Measurements from ENCODE around the gene CD68. TPM values are rescaled to one million over a fixed set of nuclear protein-coding genes. Genes with fewer than 3 reads are reported as not detected.

The CD68 gene
- total RNA-seq, 1 donor from 2014 or later: 0.95 TPM

DNA sequence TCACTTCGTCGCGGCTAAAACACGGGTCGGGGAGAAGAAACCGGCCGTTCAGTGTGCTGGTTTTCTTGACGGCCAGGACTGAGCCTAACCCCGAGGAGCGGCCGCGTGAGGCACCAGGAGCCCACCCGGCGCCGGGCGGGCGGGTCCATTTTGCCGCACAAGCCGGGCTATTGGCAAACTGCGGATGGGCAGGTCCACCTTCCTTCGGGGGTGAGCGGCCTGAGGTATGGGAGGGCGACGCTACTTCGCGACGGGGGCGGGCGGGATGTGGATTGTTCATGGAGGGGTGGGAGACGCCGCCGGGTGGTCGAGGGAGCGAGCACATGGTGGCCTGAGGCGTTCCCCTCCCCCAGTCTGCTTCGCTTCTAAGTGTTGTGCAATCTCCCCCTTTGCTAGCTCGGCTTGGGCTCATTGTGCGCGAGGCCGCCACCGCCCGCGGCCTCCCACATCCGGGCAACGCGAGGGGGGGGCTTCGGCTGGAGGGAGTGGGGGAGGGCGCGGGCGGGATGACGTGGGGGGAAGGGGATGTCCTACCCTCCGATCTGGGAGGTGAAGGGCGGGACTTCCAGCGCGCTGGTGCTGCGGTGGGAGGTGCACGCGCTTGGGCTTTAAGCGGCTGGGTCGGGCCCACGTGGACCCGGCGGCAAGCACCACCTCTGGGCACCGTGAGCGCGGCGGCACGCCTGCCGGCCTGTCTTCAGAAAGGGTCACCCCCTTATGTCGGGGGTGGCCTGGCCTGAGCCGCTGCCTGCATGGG, 5.9 kb upstream of the CD68 start:
- Histone ChIP-seq H3K4me3 (peak overlapping the region; percentile 86), H3K36me3 (peaks cover 17% of the 10 kb centered on the region), H3K27me3 (no peaks in the 10 kb centered on the region), H2AFZ (replicated peaks) (no peak overlapping the region), H3K9ac (peak overlapping the region; percentile 92), H3K4me2 (peak overlapping the region; percentile 93), H4K20me1 (ENCODE audit: low read depth) (peaks cover 58% of the 10 kb centered on the region), H3K79me2 (ENCODE audit: low read depth) (peaks cover 50% of the 10 kb centered on the region), H3K27ac (peak overlapping the region; percentile 65), H3K4me1 (peaks cover 17% of the 10 kb centered on the region), H3F3A (ENCODE audit: low read depth) (peaks cover 66% of the 10 kb centered on the region), H3K9me3 (ENCODE audit: low read depth) (no peaks in the 10 kb centered on the region)
- Mint-ChIP-seq H3K4me3 (peak overlapping the region; percentile 100), H3K36me3 (peaks cover 52% of the 10 kb centered on the region), H3K27me3 (ENCODE audit: insufficient read depth, low read depth) (peaks cover 13% of the 10 kb centered on the region), H3K4me1 (peaks cover 39% of the 10 kb centered on the region), H3K27ac (peak overlapping the region; percentile 99), H3K9me3 (no peaks in the 10 kb centered on the region)
- DNase-seq (ENCODE audit: low spot score): peak; percentile 94
- TF ChIP-seq, protein P1, sequence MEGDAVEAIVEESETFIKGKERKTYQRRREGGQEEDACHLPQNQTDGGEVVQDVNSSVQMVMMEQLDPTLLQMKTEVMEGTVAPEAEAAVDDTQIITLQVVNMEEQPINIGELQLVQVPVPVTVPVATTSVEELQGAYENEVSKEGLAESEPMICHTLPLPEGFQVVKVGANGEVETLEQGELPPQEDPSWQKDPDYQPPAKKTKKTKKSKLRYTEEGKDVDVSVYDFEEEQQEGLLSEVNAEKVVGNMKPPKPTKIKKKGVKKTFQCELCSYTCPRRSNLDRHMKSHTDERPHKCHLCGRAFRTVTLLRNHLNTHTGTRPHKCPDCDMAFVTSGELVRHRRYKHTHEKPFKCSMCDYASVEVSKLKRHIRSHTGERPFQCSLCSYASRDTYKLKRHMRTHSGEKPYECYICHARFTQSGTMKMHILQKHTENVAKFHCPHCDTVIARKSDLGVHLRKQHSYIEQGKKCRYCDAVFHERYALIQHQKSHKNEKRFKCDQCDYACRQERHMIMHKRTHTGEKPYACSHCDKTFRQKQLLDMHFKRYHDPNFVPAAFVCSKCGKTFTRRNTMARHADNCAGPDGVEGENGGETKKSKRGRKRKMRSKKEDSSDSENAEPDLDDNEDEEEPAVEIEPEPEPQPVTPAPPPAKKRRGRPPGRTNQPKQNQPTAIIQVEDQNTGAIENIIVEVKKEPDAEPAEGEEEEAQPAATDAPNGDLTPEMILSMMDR (IDR thresholded peaks at IDR 0.05): no peak
- TF ChIP-seq EZH2 (IDR thresholded peaks at IDR 0.05) (no peak), EZH2phosphoT487 (IDR thresholded peaks at IDR 0.05) (no peak)

GRCh38 chr17:7574176-7574953, 5.1 kb upstream of the CD68 start:
- peak overlapping the region; percentile 93 for H3K4me2 ChIP-seq
- H3K4me1 ChIP-seq: peaks cover 17% of the 10 kb centered on the region
- Mint-ChIP-seq H3K4me3 (peak overlapping the region; percentile 100), H3K27ac (no peak overlapping the region), H3K4me1 (peaks cover 44% of the 10 kb centered on the region), H3K9me3 (no peaks in the 10 kb centered on the region), H3K36me3 (peaks cover 46% of the 10 kb centered on the region), H3K27me3 (ENCODE audit: insufficient read depth, low read depth) (peaks cover 13% of the 10 kb centered on the region)
- H3F3A ChIP-seq (ENCODE audit: low read depth): peaks cover 74% of the 10 kb centered on the region
- no peak overlapping the region for H2AFZ ChIP-seq (replicated peaks)
- TF ChIP-seq, protein P1 (IDR thresholded peaks at IDR 0.05): no peak
- TF ChIP-seq EZH2phosphoT487 (IDR thresholded peaks at IDR 0.05) (no peak), EZH2 (IDR thresholded peaks at IDR 0.05) (no peak)
- H3K36me3 ChIP-seq: peaks cover 17% of the 10 kb centered on the region
- peaks cover 50% of the 10 kb centered on the region for H3K79me2 ChIP-seq (ENCODE audit: low read depth)
- peak overlapping the region; percentile 86 for H3K4me3 ChIP-seq
- peaks cover 66% of the 10 kb centered on the region for H4K20me1 ChIP-seq (ENCODE audit: low read depth)
- DNase-seq (ENCODE audit: low spot score): no peak
- no peaks in the 10 kb centered on the region for H3K27me3 ChIP-seq
- no peaks in the 10 kb centered on the region for H3K9me3 ChIP-seq (ENCODE audit: low read depth)
- no peak overlapping the region for H3K27ac ChIP-seq
- H3K9ac ChIP-seq: peak overlapping the region; percentile 92

- H3K4me2 ChIP-seq: peak overlapping the region; percentile 19
- no peak overlapping the region for H3K9ac ChIP-seq
- H3K4me3 ChIP-seq: peak overlapping the region; percentile 86
- peaks cover 17% of the 10 kb centered on the region for H3K36me3 ChIP-seq
- H3K27ac Mint-ChIP-seq: no peak overlapping the region
- H3K4me3 Mint-ChIP-seq: peak overlapping the region; percentile 100
- no peak for DNase-seq (ENCODE audit: low spot score)
- peaks cover 66% of the 10 kb centered on the region for H4K20me1 ChIP-seq (ENCODE audit: low read depth)
- peaks cover 40% of the 10 kb centered on the region for H3K36me3 Mint-ChIP-seq
- peaks cover 17% of the 10 kb centered on the region for H3K4me1 ChIP-seq
- peak overlapping the region; percentile 69 for H3K27ac ChIP-seq
- H2AFZ ChIP-seq (replicated peaks): no peak overlapping the region
- TF ChIP-seq EZH2phosphoT487 (IDR thresholded peaks at IDR 0.05) (no peak), EZH2 (IDR thresholded peaks at IDR 0.05) (no peak)
- TF ChIP-seq, protein P1 (IDR thresholded peaks at IDR 0.05): no peak
- H3K79me2 ChIP-seq (ENCODE audit: low read depth): peaks cover 50% of the 10 kb centered on the region
- no peaks in the 10 kb centered on the region for H3K27me3 ChIP-seq
- H3K4me1 Mint-ChIP-seq: peaks cover 44% of the 10 kb centered on the region
- H3K9me3 ChIP-seq (ENCODE audit: low read depth): no peaks in the 10 kb centered on the region
- no peaks in the 10 kb centered on the region for H3K9me3 Mint-ChIP-seq
- peaks cover 17% of the 10 kb centered on the region for H3K27me3 Mint-ChIP-seq (ENCODE audit: insufficient read depth, low read depth)
- H3F3A ChIP-seq (ENCODE audit: low read depth): peaks cover 79% of the 10 kb centered on the region
Measured at GRCh38 chr17:7575481-7575883, 4.0 kb upstream of the CD68 start.
